Stimulated activated naive B cell treated with anti-CD40 and anti-IgM and Interleukin-4, amounts not matched to agents 10 μg/mL and 1 μg/mL and 100 μg/mL, for 72 hours (primary cell): Measurements from ENCODE around the gene ZNF318.
A peak's percentile ranks its signal among the peaks of the same experiment; 100 is the strongest.

Experiments
- ATAC-seq, 2 donors: fragments of 150-1000 bp; cut with Tn5 transposase; replicated peaks; 2 replicates each; pipeline ENCODE4 v1.10.0; 2021; ENCODE audit warnings: moderate library complexity in 1 of 2
- DNase-seq: peaks from one replicate; pipeline ENCODE4 v3.0.0; 2021
- H3K27ac Mint-ChIP-seq: one replicate; pipeline ENCODE4 v1.8.0; 2022; ENCODE audit warnings: mild to moderate bottlenecking, mixed read lengths
- H3K27me3 Mint-ChIP-seq, 2 donors: one replicate each; pipeline ENCODE4 v1.8.0; 2022; ENCODE audit warnings: mixed read lengths in 2 of 2
- H3K36me3 Mint-ChIP-seq, 2 donors: one replicate each; pipeline ENCODE4 v1.8.0; 2022; ENCODE audit warnings: mixed read lengths in 2 of 2, mild to moderate bottlenecking in 1 of 2
- H3K4me1 Mint-ChIP-seq, 2 donors: one replicate each; pipeline ENCODE4 v1.8.0; 2022; ENCODE audit warnings: mixed read lengths in 2 of 2, mild to moderate bottlenecking in 1 of 2
- H3K4me3 Mint-ChIP-seq, 2 donors: one replicate each; pipeline ENCODE4 v1.8.0; 2022; ENCODE audit warnings: mild to moderate bottlenecking in 2 of 2, mixed read lengths in 2 of 2, moderate library complexity in 1 of 2
- H3K9me3 Mint-ChIP-seq, 2 donors: one replicate each; pipeline ENCODE4 v1.8.0; 2022; ENCODE audit warnings: mixed read lengths in 2 of 2, mild to moderate bottlenecking in 1 of 2

The ZNF318 gene

DNA sequence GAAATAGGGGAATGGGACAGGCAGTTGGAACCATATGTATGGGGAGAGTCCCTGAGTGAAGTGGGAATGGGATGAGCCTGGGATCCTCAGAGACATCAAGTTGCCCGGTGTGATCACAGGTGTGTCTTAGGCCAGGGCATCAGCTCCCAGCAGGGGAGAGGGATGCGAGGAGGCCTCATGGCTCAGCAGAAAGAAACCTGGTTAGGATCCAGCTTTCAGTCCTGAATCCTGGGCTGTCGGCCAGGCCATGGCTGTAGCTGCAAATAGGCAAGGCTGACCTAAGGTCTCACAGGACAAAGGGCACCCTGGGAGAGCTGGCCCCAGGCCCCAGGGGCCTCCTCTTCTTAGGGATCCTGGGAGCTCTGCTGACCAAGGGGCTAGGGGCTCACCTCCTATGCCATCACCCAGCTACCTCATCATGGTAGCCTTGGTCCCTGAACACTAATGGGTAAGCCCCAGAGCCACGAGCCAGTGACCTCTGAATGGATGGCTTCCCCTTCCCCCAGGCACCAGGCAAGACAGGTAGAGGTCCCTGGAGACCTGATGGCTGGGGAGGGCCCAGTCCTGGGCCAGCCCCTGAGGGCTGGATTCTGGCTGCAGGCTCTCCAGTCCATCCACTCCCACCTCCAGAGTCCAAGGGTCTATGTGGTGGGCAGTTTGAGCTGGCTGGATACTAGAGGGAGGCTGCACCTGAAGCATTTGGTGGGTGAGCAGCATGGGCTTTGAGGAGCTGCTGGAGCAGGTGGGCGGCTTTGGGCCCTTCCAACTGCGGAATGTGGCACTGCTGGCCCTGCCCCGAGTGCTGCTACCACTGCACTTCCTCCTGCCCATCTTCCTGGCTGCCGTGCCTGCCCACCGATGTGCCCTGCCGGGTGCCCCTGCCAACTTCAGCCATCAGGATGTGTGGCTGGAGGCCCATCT, 71.5 kb downstream of the ZNF318 start, which contains the start of gene SLC22A7:
Gene SLC22A7, plus strand, starts transcription at position 617 of the 921 bp plus-strand sequence. Its CDS starts 99 bp downstream, at position 716.
- Mint-ChIP-seq H3K36me3 (no peaks in the 10 kb centered on the region), H3K4me3 (no peak within 1 kb of the TSS), H3K27me3 (peaks cover 10 to 11% of the 10 kb centered on the region in 2 donors), H3K27ac (no peak within 1 kb of the TSS), H3K4me1 (peaks cover 4 to 7% of the 10 kb centered on the region in 2 donors), H3K9me3 (no peaks in the 10 kb centered on the region)
- ATAC-seq: no peak
- DNase-seq: no peak

DNA sequence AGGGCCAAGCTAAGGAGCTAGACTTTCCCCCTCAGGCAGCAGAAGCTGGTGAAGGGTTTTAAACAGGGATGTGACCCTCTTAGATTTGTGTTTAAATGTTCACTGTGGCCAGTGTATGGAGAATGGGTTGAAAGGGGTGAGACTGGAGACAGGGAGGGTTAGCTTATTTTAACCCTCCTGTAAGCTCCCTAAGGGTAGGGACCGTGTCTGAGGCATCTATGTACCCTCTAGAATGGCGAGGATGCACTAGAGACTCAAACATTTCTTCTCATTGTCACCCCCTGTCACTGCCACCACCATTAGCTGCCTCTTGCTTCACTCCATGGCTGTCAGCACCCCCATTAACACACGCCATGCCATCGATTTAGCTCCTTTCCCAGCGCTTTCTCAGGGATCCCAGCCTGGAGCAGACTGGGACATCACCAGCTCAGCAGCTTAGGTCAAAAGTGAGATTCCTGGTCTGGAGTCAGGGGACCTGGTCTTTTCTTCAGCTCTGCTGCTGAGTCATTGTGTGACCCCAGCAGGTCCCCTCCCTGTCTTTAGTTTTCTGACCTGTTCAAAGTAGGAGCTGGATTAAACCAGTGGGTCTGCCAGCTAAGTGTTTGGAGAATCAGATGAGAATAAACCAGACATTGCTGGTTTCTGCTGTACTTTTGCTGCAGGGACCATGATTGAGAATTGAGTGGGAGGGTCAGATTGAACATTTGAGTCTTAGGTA, 72.5 kb downstream of the ZNF318 start:
- no peak overlapping the region for H3K27ac Mint-ChIP-seq
- H3K36me3 Mint-ChIP-seq: no peaks in the 10 kb centered on the region
- H3K4me3 Mint-ChIP-seq: no peak overlapping the region
- H3K9me3 Mint-ChIP-seq: no peaks in the 10 kb centered on the region
- peaks cover 4 to 7% of the 10 kb centered on the region in 2 donors for H3K4me1 Mint-ChIP-seq
- ATAC-seq: no peak
- H3K27me3 Mint-ChIP-seq: peaks cover 11 to 14% of the 10 kb centered on the region in 2 donors
- no peak for DNase-seq

DNA sequence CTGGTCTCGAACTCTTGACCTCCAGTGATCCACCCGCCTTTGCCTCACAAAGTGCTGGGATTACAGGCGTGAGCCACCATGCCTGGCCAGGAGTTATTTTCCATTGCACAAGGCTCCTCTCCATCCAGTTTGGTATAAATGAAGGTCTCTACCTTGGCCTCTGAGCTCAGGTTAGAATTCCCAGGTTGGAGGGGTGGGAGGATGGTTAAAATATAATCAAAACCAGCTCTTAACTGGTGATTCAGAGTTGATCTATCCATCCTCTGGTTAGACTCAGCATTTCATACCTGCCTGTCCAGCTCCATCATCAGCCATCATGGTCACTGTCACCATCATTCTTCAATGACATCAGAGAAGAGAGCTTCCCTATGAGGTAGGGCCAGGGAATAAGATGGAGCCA, 74.0 kb downstream of the ZNF318 start:
- Mint-ChIP-seq H3K27ac (no peak overlapping the region), H3K4me1 (peaks cover 4 to 7% of the 10 kb centered on the region in 2 donors), H3K9me3 (no peaks in the 10 kb centered on the region), H3K27me3 (peaks cover 11 to 14% of the 10 kb centered on the region in 2 donors), H3K36me3 (no peaks in the 10 kb centered on the region), H3K4me3 (no peak overlapping the region)
- ATAC-seq: no peak
- DNase-seq: no peak

DNA sequence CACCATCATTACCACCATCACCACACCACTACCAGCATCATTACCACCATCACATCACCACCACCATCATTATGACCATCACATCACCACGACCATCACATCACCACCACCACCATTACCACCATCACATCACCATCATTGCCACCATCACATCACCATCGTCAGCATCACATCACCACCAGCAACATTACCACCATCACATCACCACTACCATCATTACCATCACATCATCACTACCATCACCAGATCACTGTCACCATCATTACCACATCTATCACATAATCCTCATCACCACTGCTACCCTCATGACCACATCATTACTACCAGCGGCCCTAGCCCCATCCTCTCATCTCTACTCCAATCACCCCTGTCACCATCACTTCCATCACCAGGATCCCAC, 74.9 kb downstream of the ZNF318 start:
- Mint-ChIP-seq H3K4me3 (no peak overlapping the region), H3K27ac (no peak overlapping the region), H3K36me3 (no peaks in the 10 kb centered on the region), H3K4me1 (no peaks in the 10 kb centered on the region), H3K27me3 (peaks cover 8 to 11% of the 10 kb centered on the region in 2 donors), H3K9me3 (no peaks in the 10 kb centered on the region)
- no peak for DNase-seq
- no peak for ATAC-seq

DNA sequence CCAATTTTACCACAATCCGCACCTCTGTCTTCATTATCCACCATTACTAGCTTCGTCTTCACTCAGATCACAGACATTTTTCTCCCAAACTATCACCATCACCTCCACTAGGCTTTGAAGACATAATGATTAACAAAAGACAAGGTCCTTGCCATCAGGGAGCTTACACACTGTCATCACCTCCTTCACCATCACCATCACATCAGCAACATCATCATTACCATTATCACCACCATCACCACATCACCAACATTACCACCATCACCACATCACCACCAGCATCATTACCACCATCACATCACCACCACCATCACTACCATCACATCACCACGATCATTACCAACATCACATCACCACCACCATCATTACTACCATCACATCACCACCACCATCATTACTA, 75.7 kb downstream of the ZNF318 start:
- H3K36me3 Mint-ChIP-seq: no peaks in the 10 kb centered on the region
- no peak overlapping the region for H3K4me3 Mint-ChIP-seq
- DNase-seq: no peak
- no peak overlapping the region for H3K27ac Mint-ChIP-seq
- H3K4me1 Mint-ChIP-seq: no peaks in the 10 kb centered on the region
- no peaks in the 10 kb centered on the region for H3K9me3 Mint-ChIP-seq
- no peak for ATAC-seq
- H3K27me3 Mint-ChIP-seq: peaks cover 8 to 11% of the 10 kb centered on the region in 2 donors

DNA sequence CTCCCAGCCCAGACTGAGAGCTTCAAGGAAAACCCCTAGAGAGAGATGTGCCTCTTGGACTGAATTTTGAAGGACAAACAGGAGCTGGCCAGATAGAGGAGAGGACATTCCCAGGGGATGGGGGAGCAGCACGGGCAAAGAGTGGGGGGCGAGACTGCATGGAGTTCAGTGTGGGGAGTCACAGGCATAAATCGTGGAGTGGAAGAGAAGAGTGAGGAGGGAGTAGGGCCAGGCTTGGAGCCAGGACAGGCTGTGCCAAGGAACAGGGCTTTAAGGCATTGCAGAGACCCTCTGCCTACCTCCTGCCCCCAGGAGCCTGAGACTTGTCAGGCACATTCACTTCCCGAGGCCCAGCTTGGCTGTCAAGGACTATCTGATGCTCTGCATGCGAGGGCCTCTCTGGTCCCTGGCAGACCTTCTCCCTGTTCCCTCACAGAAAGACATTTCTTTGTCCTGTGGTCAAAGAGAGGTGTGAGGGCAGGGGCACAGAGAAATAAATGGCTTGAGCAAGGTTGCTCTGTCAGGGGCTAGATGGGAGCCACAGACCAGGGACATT, 76.6 kb downstream of the ZNF318 start:
- no peak for DNase-seq
- no peaks in the 10 kb centered on the region for H3K9me3 Mint-ChIP-seq
- H3K27me3 Mint-ChIP-seq: peaks cover 13 to 15% of the 10 kb centered on the region in 2 donors
- H3K4me1 Mint-ChIP-seq: peaks cover 0 to 2% of the 10 kb centered on the region in 2 donors
- no peaks in the 10 kb centered on the region for H3K36me3 Mint-ChIP-seq
- H3K4me3 Mint-ChIP-seq: no peak overlapping the region
- no peak overlapping the region for H3K27ac Mint-ChIP-seq
- no peak for ATAC-seq

DNA sequence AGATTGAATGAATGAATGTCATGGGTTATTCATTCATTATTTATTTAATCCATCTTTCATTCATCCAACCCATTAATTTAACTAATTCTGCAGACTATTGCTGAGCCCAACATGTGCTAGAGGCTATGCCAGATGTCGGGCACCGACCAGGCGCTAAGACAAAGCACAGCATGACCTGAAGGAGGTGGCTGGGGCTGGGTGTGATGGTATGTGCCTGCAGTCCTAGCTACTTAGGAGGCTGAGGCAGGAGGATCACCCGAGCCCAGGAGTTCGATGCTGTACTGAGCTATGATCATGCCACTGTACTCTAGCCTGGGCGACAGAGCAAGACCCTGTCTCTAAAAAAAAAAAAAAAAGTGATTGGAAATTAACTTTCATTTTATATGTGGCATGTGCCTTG, 77.1 kb downstream of the ZNF318 start:
- DNase-seq (no peak), ATAC-seq (no peak)
- no peaks in the 10 kb centered on the region for H3K9me3 Mint-ChIP-seq
- H3K27me3 Mint-ChIP-seq: peaks cover 16 to 20% of the 10 kb centered on the region in 2 donors
- H3K27ac Mint-ChIP-seq: no peak overlapping the region
- no peaks in the 10 kb centered on the region for H3K36me3 Mint-ChIP-seq
- peaks cover 2 to 7% of the 10 kb centered on the region in 2 donors for H3K4me1 Mint-ChIP-seq
- no peak overlapping the region for H3K4me3 Mint-ChIP-seq

DNA sequence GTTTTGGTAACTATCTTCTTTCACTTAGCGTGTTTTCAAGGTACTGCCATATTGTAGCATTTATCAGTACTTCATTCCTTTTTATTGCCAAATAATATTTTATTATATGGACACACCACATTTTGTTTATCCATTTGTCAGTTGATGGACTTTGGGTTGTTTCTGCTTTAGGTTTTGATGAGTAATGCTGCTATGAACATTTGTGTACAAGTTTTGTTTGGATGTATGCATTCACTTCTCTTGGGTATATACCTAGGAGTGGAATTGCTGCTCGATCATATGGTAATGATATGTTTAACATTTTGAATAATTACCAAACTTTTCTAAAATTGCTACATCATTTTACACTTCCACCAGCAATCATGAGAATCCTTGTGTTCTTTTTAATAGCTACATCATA, 77.7 kb downstream of the ZNF318 start:
- no peak for ATAC-seq
- H3K4me3 Mint-ChIP-seq: no peak overlapping the region
- H3K4me1 Mint-ChIP-seq: peaks cover 5 to 12% of the 10 kb centered on the region in 2 donors
- no peaks in the 10 kb centered on the region for H3K9me3 Mint-ChIP-seq
- no peaks in the 10 kb centered on the region for H3K36me3 Mint-ChIP-seq
- no peak overlapping the region for H3K27ac Mint-ChIP-seq
- H3K27me3 Mint-ChIP-seq: peaks cover 21% of the 10 kb centered on the region in 2 donors
- DNase-seq: no peak

DNA sequence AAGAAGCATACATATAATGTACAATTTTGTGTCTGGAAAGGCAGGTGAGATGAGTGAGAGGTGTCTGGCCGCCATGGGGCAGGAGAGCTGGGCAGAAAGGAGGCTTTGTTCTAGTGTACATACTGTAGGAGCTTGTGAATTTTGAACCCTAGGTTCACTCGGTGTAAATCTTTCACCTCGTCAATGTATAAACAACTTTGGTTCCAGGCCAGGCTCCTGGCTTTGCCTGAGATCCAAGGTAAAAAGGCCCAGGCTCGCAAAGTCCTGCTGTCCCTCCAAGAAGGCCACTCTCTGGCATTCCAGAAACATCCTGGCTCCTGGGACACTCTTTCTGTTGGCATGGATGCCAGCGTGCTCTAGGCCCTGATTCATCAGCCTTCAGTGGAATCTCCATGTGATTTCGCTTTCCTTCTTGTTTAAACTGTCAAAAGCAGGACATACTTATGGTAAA, 78.5 kb downstream of the ZNF318 start:
- Mint-ChIP-seq H3K36me3 (no peaks in the 10 kb centered on the region), H3K4me3 (no peak overlapping the region), H3K27ac (no peak overlapping the region), H3K4me1 (peaks cover 5 to 12% of the 10 kb centered on the region in 2 donors), H3K9me3 (no peaks in the 10 kb centered on the region), H3K27me3 (peaks cover 21 to 23% of the 10 kb centered on the region in 2 donors)
- ATAC-seq (no peak), DNase-seq (no peak)

DNA sequence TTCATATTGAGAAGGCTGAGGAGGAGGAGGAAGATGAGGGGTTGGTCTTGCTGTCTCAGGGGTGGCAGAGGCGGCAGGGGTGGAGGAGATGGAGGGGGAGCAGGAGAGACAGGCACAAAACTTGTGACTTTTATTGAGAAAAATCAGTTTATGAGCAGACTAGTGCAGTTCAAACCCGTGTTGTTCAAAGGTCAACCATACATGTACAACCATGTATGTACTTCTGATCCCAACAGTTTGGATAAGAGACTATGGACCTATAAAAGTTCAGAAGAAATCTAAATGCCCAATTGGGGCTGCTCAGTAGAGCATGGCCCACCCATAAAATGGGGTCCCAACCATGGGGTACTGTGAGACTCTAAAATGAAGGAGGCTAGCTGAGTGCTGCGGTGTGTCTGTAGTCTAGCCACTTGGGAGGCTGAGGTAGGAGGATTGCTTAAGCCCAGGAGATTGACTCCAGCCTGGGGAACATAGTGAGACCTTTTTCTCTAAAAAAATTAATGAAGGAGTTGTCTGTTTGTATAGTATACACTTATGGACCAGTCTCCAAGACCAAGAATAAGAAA, 79.0 kb downstream of the ZNF318 start:
- Mint-ChIP-seq H3K27me3 (peaks cover 26 to 29% of the 10 kb centered on the region in 2 donors), H3K36me3 (no peaks in the 10 kb centered on the region), H3K27ac (no peak overlapping the region), H3K9me3 (no peaks in the 10 kb centered on the region), H3K4me3 (no peak overlapping the region), H3K4me1 (peaks cover 8 to 12% of the 10 kb centered on the region in 2 donors)
- DNase-seq: no peak
- ATAC-seq: no peak

DNA sequence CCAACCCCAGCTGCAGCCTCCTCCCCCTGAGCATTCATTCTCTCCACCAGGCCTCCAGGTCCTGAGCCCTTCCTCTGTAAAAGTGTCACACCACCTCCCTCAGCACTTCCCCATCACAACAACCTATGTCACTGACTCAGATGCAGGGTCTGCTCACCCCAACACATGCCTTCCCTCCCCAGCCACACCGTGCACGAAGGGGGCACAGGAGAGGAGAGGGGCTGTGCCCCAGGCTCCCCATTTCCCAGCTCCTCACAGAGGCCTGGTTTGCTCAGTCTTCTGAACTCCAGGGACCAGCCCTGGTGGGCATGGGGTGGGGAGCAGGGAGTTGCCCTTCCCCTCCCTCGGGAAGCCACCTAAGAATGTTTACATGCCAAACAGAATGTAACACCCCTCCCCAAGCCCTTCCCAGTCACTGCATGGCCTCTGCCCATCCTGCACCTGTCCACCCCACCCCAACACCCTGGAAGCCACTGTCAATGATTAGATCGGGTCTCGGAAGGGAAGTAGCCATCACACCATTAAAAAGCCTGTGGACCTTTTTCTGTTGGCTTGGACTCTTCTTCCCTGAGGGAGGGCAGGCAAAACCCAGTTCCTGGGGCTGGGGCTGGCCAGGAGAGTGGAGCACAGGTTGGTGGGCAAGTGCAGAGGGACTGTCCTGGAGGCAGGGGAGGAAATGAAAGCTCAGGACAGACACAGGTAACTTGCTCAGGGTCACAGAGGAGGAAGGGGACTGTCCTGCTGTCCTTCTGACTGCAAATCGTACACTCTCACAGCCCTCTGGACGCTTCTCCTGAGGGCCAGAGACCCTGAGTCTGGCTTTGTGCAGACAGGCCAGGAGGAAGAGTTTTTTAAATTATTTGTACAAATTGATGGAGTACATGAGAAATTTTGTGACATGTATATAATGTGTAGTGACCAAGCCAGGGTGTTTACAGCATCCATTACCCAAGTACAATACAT, 81.4 kb downstream of the ZNF318 start:
- Mint-ChIP-seq H3K36me3 (no peaks in the 10 kb centered on the region), H3K4me1 (peaks cover 8 to 12% of the 10 kb centered on the region in 2 donors), H3K27me3 (peaks cover 32 to 40% of the 10 kb centered on the region in 2 donors), H3K27ac (no peak overlapping the region), H3K4me3 (no peak overlapping the region), H3K9me3 (no peaks in the 10 kb centered on the region)
- no peak for DNase-seq
- peak; percentile 38 to 46 for ATAC-seq

DNA sequence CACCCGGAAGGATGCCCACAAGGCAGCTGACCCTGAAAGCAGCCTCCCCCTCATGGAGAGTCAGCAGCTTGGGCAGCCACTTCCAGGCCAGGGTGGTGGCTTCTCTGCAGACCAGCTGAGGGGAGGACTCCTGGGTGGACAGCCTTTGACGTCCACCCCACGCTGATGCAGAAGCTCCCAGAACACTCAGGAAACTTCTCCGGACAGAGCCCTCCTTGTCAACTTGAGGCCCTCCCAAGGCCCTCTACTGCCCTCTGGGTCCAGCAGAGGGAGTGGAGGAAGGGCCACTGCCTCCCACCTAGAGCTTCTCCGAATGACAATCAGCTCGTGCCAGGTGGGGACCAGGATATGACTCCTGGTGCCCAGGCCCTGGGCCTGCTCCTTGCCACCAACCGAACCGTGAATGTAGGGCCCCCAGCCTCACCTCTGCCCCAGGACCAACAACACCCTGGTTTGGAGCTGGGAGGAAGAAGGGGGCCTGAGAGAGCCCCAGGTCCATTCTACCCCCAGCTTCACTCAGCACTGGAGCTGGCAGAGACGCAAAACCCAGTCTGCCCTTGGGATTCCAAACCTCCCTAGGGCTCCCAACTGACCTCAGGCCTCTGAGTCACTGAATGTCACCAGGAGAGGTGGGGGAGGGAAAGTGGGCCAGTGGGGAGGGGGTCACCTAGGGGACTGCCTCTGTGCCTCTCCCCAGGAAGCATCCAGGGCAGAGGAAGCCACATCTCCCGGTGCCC, 82.3 kb downstream of the ZNF318 start:
- ATAC-seq (peak; percentile 22 to 34), DNase-seq (no peak)
- Mint-ChIP-seq H3K27ac (no peak overlapping the region), H3K36me3 (no peaks in the 10 kb centered on the region), H3K27me3 (peaks cover 37 to 48% of the 10 kb centered on the region in 2 donors), H3K4me1 (peaks cover 11 to 12% of the 10 kb centered on the region in 2 donors), H3K9me3 (no peaks in the 10 kb centered on the region), H3K4me3 (peak overlapping the region in 1 of 2 donors; percentile 41)
